Tibial artery (tissue), 4 donors: Measurements from ENCODE around the gene DCAF6.
A peak's percentile ranks its signal among the peaks of the same experiment; 100 is the strongest.

Source experiments
- DNase-seq, 2 donors: peaks; one replicate each; pipeline ENCODE4 v3.0.0-alpha.2; 2019
- H3K27ac ChIP-seq, 2 donors: fragments of 200-600 bp; sonication (generic) in 1 of 2; 1 replicate in 1 of 2; 2 replicates in 1 of 2; pipeline ENCODE4 v1.5.1; 2018 to 2019; ENCODE audit warnings: mild to moderate bottlenecking in 1 of 2
- H3K27me3 ChIP-seq, 2 donors: fragments of 200-600 bp; sonication (generic) in 1 of 2; one replicate each; pipeline versions ENCODE4 v1.5.1 to v1.6.0; 2016 to 2019
- H3K36me3 ChIP-seq, 3 donors: fragments of 200-600 bp; sonication (generic) in 2 of 3; one replicate each; pipeline ENCODE4 v1.5.1; 2016 to 2019; ENCODE audit warnings: mild to moderate bottlenecking in 2 of 3
- H3K4me1 ChIP-seq, 4 donors: fragments of 200-600 bp; sonication (generic) in 2 of 4; 1 replicate in 3 of 4; 2 replicates in 1 of 4; pipeline ENCODE4 v1.5.1; 2016 to 2019
- H3K4me3 ChIP-seq, 2 donors: fragments of 200-600 bp; sonication (generic) in 1 of 2; 1 replicate in 1 of 2; 2 replicates in 1 of 2; pipeline ENCODE4 v1.5.1; 2018 to 2019; ENCODE audit warnings: mild to moderate bottlenecking in 2 of 2
- H3K9me3 ChIP-seq, 3 donors: fragments of 200-600 bp; sonication (generic) in 1 of 3; one replicate each; pipeline ENCODE4 v1.5.1; 2016 to 2019
- CTCF ChIP-seq, 2 experiments: fragments of 200-600 bp in 1 of 2; fragments of 450-650 bp in 1 of 2; IDR thresholded peaks; one replicate each; pipeline ENCODE4 v1.5.1; 2017 to 2019; ENCODE audit warnings: antibody characterized with exemption in 2 of 2, mild to moderate bottlenecking in 1 of 2, moderate library complexity in 1 of 2
- intact Hi-C: fragments of 100-400 bp; cut with DNase I; formaldehyde crosslinking; loops from one replicate; pipeline ENCODE4 v1.15.0; 2023; ENCODE audit warnings: low total_unique reads

DCAF6 gene

GRCh38 chr1:168085401-168085872 lies 149.0 kb downstream of the DCAF6 start:
- H3K4me3 ChIP-seq, result peak overlapping the region; percentile 24 to 28
- DNase-seq, result peak; percentile 71 to 89
- no peaks in the 10 kb centered on the region for H3K27me3 ChIP-seq
- peaks cover 0 to 37% (median 33%) of the 10 kb centered on the region in 4 donors for H3K4me1 ChIP-seq
- H3K9me3 ChIP-seq, result no peaks in the 10 kb centered on the region
- peak overlapping the region; percentile 74 to 79 for H3K27ac ChIP-seq
- no peak for TF ChIP-seq CTCF (IDR thresholded peaks at IDR 0.05)
- H3K36me3 ChIP-seq, result peaks cover 0 to 22% (median 0%) of the 10 kb centered on the region in 3 donors
- intact Hi-C loops, result loop anchor here (5.0 to 10.0 kb wide), 4 partner anchors 37 to 361 kb away; partner anchors contain the start of gene MPZL1

DNA sequence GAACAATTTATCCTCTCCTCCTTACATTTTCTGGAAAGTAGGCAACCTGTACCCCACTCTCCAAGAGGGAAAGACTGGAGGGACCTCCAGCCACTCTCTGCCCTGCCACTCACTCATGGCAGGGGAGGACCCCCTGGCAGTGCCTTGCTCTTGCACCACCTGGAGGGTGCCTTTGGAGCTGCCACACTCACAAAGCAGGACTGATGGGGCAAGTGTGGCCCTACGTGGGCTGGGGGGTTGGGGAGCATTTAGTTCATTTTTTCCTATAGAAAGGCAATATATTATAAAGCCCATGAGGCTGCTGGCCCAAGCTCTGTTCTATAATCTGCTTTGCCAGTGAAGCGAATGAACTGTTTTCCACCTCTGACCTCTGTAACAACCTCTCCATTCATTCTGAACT lies 150.0 kb downstream of the DCAF6 start:
- H3K4me3 ChIP-seq, result no peak overlapping the region
- no peaks in the 10 kb centered on the region for H3K9me3 ChIP-seq
- H3K27me3 ChIP-seq, result no peaks in the 10 kb centered on the region
- intact Hi-C loops, result loop anchor here (5.0 to 10.0 kb wide), 4 partner anchors 36 to 362 kb away; partner anchors contain the start of gene MPZL1
- no peak for TF ChIP-seq CTCF (IDR thresholded peaks at IDR 0.05)
- H3K27ac ChIP-seq, result peak overlapping the region; percentile 74 to 79
- no peak for DNase-seq
- peaks cover 0 to 37% (median 33%) of the 10 kb centered on the region in 4 donors for H3K4me1 ChIP-seq
- peaks cover 0 to 23% (median 0%) of the 10 kb centered on the region in 3 donors for H3K36me3 ChIP-seq

DNA sequence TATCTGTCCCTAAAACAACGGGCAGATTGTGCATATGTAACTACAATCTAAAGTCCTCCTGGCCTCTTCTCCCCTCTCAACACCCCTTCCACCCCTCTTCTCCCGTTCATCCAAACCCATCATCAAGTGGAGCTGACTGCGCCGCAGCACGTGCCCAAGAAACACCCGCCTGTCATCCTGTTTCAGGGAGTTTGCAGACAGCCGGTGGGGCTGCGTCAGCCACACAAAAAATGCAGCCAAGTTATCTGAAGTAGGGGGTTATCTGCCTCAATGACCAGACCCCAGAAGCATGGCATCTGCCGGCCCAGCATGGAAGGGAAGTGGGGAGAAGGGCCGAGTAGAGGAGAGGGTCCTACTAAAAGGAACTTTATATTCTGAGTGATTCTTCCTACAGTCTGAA lies 151.2 kb downstream of the DCAF6 start:
- H3K36me3 ChIP-seq, result peaks cover 0 to 19% (median 0%) of the 10 kb centered on the region in 3 donors
- H3K4me1 ChIP-seq, result peaks cover 0 to 37% (median 30%) of the 10 kb centered on the region in 4 donors
- no peak overlapping the region for H3K4me3 ChIP-seq
- H3K27ac ChIP-seq, result no peak overlapping the region
- no peaks in the 10 kb centered on the region for H3K27me3 ChIP-seq
- no peak for DNase-seq
- intact Hi-C loops, result loop anchor here (5.0 to 10.0 kb wide), 4 partner anchors 35 to 363 kb away; partner anchors contain the start of gene MPZL1
- TF ChIP-seq CTCF (IDR thresholded peaks at IDR 0.05), result no peak
- H3K9me3 ChIP-seq, result no peaks in the 10 kb centered on the region

DNA sequence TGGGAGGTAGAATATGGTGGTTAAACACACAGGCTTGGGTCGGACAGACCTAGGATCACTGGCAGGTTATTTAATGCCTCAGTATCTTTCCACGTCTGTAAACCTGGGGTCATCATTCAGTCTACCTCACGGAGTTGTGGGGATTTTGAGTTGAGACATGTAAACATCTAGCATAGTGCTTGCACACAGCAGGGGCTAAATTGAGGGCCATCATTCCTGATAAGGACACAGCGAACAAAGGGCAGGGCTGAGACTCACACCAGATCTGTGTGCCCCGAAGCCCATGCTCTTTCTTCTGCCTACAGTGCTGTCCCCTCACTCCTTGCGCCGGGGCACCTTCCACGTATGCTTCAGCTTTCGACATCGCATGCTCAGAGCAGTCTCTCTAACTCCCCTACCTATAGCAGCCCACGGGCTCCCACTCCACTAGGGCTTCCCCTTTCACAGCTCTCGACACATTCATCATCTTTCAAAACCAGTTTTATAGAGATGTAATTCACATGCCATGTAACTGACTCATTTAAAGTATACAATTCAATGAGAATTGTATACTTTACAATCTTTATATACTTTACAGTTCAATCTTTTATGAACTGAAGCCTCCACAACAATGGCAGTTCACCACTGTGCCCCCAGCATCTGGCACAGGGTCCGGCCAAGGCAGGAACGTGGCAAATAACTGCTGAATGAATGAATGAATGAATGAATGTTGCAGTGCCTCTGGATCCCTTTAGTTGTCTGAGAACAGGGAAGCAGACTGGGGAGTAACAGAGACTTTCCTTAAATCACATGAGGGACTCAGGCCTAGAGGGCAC lies 152.2 kb downstream of the DCAF6 start:
- Histone ChIP-seq H3K36me3 (peaks cover 0 to 19% (median 0%) of the 10 kb centered on the region in 3 donors), H3K27me3 (no peaks in the 10 kb centered on the region), H3K4me1 (peaks cover 0 to 41% (median 31%) of the 10 kb centered on the region in 4 donors), H3K4me3 (no peak overlapping the region), H3K27ac (no peak overlapping the region), H3K9me3 (no peaks in the 10 kb centered on the region)
- intact Hi-C loops, result loop anchor here (5.0 to 10.0 kb wide), 4 partner anchors 34 to 364 kb away; partner anchors contain the start of gene MPZL1
- no peak for DNase-seq
- no peak for TF ChIP-seq CTCF (IDR thresholded peaks at IDR 0.05)

DNA sequence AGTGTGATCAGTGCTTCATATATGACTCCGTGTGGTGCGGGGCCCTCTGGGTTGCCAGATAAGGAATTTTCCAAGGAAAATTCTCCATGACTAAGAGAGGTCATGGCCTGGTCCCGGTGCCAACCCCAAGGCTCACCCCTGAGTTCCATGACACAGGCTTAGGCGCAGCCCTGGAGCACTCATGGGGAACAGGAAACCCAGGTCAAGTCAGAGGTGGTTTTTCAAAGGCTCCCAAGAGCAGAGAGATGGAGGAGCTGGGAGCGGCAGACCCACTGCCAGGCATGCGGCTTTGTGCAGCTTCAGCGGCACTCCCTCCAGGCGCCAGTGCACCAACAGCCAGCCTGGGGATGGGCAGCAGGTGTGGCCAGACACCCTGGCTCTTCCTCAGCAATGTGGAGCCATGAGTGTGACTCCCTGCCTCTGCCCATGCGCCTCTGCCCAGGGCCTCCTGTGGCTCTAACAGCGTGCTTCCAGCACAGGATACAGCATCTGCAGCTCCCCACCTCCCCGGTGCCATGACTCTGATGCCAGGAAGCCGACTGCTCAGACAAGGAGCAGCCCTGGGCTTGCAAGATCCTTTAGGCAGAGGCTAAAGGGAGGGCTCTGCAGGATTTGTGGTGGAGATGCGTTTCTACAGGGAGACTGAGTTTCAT lies 153.0 kb downstream of the DCAF6 start:
- no peak for DNase-seq
- TF ChIP-seq CTCF (IDR thresholded peaks at IDR 0.05), result no peak
- intact Hi-C loops, result loop anchor here (5.0 to 10.0 kb wide), 4 partner anchors 33 to 365 kb away; partner anchors contain the start of gene MPZL1
- Histone ChIP-seq H3K36me3 (peaks cover 0 to 19% (median 0%) of the 10 kb centered on the region in 3 donors), H3K27me3 (no peaks in the 10 kb centered on the region), H3K27ac (no peak overlapping the region), H3K4me1 (peaks cover 0 to 34% (median 25%) of the 10 kb centered on the region in 4 donors), H3K4me3 (no peak overlapping the region), H3K9me3 (no peaks in the 10 kb centered on the region)
